DOHH2 (cell line): ENCODE data around the gene CIDEB.

ENCODE experiments used
- EZH2phosphoT487 ChIP-seq: fragments of 200-600 bp; sonication (generic); IDR thresholded peaks from 2 replicates; pipeline ENCODE4 v1.6.1; 2017; ENCODE audit warnings: borderline replicate concordance, mild to moderate bottlenecking, antibody characterized with exemption, low read length, moderate library complexity, mixed read lengths
- TF ChIP-seq, protein P1 (sequence below): fragments of 200-600 bp; sonication (generic); IDR thresholded peaks from one replicate; pipeline ENCODE4 v1.5.1; 2014; ENCODE audit warnings: antibody characterized with exemption, mild to moderate bottlenecking, low read depth, low read length; ENCODE audit not compliant: poor library complexity, severe bottlenecking

DNA sequence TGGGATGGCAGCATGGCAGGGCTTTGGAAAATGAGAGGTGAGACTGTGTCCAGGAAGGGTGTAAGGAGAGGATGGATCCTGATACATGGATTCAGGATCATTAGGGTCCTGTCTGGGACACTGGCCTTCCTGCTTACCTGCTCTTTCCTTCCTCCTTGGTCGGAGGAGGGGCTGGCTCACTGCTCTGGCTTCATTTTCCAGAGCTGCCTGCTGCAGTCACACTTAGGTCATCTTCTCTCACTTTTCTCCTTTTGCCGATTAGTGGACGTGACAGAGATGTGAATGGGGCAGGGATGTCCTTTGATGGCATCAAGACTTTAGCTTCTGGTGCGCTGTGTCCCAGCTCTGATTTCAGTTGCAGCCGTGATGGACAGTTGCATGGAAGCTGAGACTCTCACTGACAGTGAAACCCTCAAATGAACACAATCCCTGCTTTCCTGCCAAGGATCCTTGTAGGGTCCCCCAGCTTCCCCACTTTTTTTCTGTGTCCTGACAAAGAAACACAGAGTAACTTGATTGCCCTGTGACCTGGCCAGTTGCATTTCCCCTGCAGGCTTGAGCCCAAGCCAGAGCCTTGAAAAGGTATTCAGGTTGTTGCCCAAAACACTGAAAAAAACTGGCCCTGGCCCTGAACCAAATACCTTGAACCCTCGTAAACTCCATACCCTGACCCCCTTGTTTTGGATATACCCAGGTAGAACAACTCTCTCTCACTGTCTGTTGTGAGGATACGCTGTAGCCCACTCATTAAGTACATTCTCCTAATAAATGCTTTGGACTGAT is 756 bp upstream of the CIDEB start:
- no peak for TF ChIP-seq EZH2phosphoT487
- TF ChIP-seq, protein P1, sequence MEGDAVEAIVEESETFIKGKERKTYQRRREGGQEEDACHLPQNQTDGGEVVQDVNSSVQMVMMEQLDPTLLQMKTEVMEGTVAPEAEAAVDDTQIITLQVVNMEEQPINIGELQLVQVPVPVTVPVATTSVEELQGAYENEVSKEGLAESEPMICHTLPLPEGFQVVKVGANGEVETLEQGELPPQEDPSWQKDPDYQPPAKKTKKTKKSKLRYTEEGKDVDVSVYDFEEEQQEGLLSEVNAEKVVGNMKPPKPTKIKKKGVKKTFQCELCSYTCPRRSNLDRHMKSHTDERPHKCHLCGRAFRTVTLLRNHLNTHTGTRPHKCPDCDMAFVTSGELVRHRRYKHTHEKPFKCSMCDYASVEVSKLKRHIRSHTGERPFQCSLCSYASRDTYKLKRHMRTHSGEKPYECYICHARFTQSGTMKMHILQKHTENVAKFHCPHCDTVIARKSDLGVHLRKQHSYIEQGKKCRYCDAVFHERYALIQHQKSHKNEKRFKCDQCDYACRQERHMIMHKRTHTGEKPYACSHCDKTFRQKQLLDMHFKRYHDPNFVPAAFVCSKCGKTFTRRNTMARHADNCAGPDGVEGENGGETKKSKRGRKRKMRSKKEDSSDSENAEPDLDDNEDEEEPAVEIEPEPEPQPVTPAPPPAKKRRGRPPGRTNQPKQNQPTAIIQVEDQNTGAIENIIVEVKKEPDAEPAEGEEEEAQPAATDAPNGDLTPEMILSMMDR, result peak; percentile 22
